Fibroblast of the aortic adventitia (primary cell): Measurements from ENCODE around the gene FSD2. TPM values are rescaled to one million over a fixed set of nuclear protein-coding genes. Genes with fewer than 3 reads are reported as not detected.
"Not testable (repeated sequence)": the region's sequence is repeated elsewhere in the genome, so short reads cannot be mapped to it uniquely, and the experiment has no call there.

ENCODE experiments used
- DNase-seq: peaks from one replicate; pipeline ENCODE4 v3.0.0-alpha.2; 2010; ENCODE audit warnings: low read depth
- H3K4me3 ChIP-seq: 2 replicates; pipeline ENCODE4 v1.5.1; 2011; ENCODE audit warnings: low read depth, mild to moderate bottlenecking, control low read depth, low read length, moderate library complexity
- CTCF ChIP-seq: IDR thresholded peaks from 2 replicates; pipeline ENCODE4 v1.5.1; 2011; ENCODE audit warnings: mild to moderate bottlenecking, low read length, control low read depth, inconsistent platforms; ENCODE audit not compliant: insufficient read depth
- total RNA-seq: library from RNA; depleted of rRNA; stranded (reverse); fragments of >200 nt; gene quantifications from 2 replicates; pipeline ENCODE4 v1.2.3, GENCODE V29; 2012; ENCODE audit warnings: low replicate concordance

The FSD2 gene
- total RNA-seq, 1 donor: not detected

DNA sequence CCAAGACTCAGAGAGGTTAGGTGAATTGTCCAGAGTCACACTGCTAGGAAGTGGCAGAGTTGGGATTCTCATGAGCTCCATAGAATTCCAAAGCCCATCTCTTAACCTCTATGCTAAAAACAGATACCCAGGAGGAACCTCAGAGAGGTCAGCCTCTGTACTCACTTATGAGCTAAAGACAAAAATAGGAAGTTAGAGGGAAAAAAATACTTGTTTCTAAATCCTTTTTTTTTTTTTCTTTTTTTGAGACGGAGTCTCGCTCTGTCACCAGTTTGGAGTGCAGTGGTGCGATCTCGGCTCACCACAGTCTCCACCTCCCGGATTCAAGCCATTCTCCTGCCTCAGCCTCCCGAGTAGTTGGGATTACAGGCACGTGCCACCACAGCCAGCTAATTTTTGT lies 31.4 kb downstream of the FSD2 start:
- H3K4me3 ChIP-seq: no peak overlapping the region
- DNase-seq: no peak

DNA sequence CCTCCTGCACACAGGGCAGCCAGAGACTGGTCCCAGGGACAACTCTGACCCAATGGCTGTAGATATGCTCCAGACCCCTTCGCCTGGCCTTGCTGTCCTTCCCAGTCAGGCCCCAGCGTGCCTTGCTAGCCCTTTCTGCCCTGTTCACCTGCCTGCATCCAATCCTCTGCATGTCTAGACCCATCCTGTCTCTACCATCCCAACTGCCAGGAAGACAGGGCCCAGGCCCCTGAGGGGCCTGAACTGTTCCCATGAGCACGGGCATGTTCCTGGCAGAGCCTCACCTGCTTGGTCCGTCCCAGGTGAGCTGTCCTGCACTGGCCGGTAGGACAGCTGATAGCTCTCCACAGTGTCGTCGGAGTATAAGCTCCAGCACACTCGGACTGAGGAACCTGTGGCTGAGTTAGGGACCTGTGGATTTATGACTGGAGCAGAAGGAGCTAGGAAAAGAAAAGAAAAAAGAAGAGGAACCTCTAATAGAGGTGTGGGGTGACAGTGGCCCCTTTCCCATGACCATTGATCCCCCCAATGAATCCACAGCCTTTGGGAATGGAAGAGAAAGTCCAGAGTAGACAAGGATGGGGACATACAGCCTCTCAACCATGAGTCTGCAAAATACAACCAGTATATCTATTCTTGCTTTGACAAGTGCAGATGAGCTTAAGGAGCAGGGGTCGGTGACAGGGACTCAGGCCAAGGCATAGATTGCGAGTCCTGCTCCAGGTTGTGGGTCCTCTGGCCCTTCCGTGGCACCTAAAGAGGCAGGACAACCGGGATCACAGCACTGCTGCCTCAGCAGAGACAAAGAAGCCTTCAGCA lies 33.9 kb downstream of the FSD2 start:
- no peak overlapping the region for H3K4me3 ChIP-seq
- no peak for TF ChIP-seq CTCF
- no peak for DNase-seq

More for the DNA sequence above, 31.4 kb downstream of the FSD2 start:
- no peak for TF ChIP-seq CTCF

DNA sequence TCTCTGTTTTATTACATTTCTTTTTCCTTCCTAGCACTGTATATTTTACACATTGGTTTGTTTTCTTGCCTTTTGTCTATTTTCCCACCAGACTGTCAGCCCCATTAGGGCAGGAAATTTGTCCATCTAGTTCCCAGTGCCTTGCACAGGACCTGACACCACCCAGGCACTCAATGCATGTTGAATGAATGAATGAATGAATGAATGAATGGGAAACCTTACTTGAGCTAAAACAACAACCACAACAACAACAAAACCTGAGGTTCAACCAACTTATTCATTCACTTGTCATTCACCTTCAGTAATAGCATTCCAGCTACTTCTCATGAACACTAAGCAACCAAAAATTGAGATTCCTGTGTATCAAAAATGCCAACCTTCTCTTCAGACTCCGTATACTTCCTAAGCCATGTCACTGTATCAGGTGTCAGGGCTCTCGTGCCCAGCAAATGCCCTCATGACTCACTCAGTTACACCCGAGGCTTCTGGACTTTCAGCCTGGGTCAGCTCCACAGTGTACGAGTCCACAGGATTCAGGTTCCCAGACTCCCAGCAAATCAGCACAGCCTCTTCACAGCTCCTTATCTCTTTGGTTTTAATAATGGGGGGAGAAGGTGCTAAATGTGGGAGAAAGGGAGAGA lies 37.3 kb downstream of the FSD2 start:
- no peak for DNase-seq
- TF ChIP-seq CTCF: no peak
- H3K4me3 ChIP-seq: no peak overlapping the region

DNA sequence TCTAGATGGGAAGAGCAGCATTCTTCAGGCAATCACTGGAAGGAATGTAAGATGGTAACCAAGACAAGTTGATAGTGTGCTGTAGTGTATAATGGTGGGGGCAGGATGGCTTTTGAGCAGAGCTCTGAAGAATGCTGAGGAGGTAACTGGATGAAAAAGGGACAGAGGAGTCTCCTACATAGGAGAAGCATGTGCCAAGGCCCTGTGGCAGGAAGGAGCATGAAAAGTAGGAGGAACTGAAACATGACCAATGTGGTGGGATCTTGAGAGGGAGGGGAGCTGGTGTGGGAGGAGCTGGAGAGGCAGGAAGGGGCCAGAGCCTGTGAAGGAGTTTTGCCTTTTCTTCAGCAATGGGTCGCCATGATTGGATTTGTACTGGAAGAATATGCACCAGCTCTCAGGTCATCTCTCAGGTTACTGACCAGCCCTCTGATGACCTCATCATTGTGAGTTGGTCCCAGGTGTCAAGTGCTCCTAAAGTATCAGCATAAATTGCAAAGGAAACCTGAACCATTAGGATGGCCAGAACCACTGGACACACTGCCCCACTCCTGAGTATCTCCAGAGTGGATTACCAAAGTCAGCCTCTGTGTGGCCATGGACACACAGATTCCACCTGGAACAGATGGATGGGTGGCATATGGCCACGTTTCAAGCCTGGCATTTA lies 38.6 kb downstream of the FSD2 start:
- DNase-seq: no peak
- no peak for TF ChIP-seq CTCF

GRCh38 chr15:82766201-82766600 lies 39.7 kb downstream of the FSD2 start:
- H3K4me3 ChIP-seq, DNase-seq: not testable (repeated sequence)

More for the DNA sequence above, 38.6 kb downstream of the FSD2 start:
- no peak overlapping the region for H3K4me3 ChIP-seq

DNA sequence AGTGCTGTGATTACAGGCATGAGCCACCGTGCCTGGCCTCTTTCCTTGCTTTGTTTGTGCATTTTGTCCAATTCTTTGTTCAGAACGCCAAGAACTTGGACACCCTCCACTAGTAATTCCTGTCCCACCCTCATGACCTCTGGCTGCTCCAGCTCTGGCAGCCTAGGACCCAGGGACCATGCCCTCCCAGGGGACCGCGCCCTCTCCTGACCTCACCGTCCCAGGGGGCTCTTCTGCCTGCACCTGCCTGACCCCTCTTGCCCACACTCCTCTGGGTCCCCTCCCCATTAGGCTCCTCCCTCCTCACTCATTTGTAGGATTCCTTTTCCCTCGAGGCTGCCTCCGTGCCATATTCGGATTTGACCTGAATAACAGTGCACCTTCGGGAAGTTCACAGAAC lies 41.1 kb downstream of the FSD2 start:
- no peak for DNase-seq
- H3K4me3 ChIP-seq: no peak overlapping the region
- TF ChIP-seq CTCF: no peak

- TF ChIP-seq CTCF: no peak
- no peak overlapping the region for H3K4me3 ChIP-seq
- no peak for DNase-seq
These were observed 41.8 kb downstream of the FSD2 start for GRCh38 chr15:82764117-82764490.
